GM18511 (cell line): ENCODE measurements around the gene LDHAL6A.
"Not testable (repeated sequence)": the region's sequence is repeated elsewhere in the genome, so short reads cannot be mapped to it uniquely, and the experiment has no call there.

ENCODE experiments used
- ATAC-seq: cut with Tn5 transposase; IDR thresholded peaks from one replicate; pipeline ENCODE4 v1.9.1; 2021; ENCODE audit warnings: mild to moderate bottlenecking, moderate library complexity; ENCODE audit not compliant: unreplicated experiment

The LDHAL6A gene

DNA sequence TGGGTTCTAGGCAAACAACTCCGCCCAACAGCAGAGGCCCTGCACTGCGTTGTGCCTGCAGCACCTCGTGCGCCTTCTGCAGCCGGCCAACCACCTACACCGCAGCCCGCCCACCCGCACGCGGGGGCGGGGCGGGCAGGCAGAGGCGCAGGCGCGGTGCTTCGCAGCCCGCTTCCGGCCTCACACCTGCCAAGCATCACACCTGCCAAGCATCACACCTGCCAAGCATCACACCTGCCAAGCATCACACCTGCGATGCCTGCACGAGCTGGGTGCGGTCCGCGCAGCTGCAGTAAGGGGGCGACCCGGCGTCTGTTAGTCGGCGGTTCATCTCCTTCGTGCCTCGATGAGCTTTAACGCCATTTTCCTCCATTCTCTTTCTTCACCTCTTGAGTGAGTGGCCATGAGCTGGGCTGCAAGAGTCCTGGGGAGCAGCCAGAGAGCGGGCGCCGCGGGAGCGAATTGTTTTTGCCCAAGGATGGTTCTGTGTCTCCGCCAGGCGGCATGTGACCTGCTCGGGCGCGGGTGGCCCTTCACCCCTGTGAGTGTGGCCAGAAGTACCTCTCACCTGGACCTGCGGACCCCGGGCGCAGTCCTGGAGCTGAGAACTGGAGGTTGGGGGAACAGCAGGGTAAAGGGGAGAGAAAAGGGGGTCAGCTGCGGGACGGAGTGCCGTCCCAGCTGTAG, at the start of gene LDHAL6A:
TSS of gene LDHAL6A (plus strand) at position 171 of the 687 bp plus-strand sequence. CDS start 825 bp downstream, outside the sequence.
- no peak for ATAC-seq

GRCh38 chr11:18407400-18407799, 48.3 kb upstream of the LDHAL6A start:
- ATAC-seq, result not testable (repeated sequence)

- ATAC-seq, result no peak
These were observed 46.9 kb upstream of the LDHAL6A start for GRCh38 chr11:18408558-18409291.

- no peak for ATAC-seq
These were observed 39.2 kb upstream of the LDHAL6A start for GRCh38 chr11:18416459-18416858.

DNA sequence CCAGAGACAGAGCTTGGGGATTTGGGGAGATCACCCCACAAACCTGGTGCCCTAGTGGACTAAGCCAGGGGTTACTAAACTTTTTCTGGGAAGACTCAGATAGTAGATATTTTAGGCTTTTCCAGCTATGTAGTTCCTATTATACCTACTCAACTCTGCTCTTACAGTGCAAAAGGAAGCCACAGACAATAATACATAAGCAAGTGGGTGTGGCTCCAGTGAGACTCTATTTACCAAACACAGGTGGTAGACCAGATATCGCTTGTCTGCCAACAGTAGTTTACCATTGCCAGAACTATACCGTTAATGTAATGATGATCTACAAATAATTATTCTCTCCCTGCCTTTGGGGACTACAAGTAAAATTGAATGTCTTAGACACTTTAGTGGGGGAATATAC, 36.6 kb upstream of the LDHAL6A start:
- ATAC-seq, result no peak

DNA sequence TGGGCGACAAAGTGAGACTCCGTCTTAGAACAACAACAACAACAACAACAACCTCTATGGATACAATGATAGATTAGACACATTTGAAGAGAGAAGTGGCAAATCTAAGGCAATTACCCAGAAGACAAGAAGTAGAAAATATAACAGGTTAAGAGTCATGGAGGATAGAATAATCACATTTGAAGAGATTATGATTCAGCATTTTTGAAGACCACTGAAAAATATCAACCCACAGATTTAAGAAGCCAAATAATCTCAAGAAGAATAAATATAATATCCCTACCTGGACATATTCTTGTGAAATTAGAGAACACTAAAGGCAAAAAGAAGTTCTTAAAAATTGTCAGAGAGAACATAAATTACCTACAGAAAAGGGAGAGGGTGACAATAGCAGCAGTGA, 35.6 kb upstream of the LDHAL6A start:
- no peak for ATAC-seq

GRCh38 chr11:18427240-18427639, 28.4 kb upstream of the LDHAL6A start:
- no peak for ATAC-seq

DNA sequence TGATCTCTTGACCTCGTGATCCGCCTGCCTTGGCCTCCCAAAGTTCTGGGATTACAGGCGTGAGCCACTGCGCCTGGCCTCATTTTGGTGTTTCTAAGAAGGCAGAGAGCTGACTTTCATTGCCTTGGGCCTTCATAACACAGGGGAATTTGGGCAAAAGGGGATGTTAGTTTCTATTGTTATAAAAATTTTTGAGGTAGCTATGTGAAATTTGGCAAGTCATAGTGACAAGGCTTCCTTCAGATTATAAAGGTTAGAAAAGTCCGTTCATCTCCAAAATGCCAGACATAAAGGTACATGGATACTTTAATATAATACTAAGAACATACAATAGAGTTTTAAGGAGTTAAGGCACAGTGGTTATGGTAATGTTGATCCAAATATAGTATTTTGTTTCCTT, 26.3 kb upstream of the LDHAL6A start:
- no peak for ATAC-seq

DNA sequence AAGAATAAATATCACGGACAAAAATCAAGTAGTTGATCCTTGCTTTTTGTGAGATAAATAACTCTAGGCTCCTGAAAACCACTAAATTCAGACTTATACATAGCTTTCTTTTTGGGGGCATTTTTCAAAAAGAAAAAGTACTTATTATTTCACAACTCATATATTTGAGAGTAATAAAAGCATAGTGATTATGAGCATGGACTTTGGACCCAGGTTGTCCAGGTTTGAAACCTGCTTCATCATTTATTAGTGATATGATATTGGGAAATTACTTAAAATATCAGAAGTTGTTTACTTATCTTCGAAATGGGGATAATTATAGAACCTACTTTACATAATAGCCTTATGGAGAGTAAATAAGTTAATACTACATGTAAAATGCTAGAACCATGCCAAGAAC, 17.0 kb upstream of the LDHAL6A start:
- no peak for ATAC-seq

GRCh38 chr11:18449251-18449650, 6.4 kb upstream of the LDHAL6A start:
- no peak for ATAC-seq

DNA sequence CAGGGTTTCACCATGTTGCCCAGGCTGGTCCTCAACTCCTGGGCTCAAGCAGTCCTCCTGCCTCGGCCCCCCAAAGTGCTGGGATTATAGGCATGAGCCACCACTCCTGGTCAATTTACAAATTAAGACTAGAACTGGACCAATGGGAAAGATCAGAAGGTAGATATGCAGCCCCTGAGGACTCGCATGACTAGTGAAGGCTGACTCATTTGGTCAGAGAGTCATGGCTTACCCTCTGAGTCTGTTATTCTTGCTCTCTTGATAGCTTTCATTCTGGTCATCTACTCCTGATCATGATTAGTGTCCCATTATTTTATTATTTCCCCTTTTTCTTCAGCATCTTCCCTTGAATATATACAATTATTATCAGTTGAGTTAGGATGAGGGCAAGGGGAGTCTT, 2.7 kb upstream of the LDHAL6A start:
- no peak for ATAC-seq

DNA sequence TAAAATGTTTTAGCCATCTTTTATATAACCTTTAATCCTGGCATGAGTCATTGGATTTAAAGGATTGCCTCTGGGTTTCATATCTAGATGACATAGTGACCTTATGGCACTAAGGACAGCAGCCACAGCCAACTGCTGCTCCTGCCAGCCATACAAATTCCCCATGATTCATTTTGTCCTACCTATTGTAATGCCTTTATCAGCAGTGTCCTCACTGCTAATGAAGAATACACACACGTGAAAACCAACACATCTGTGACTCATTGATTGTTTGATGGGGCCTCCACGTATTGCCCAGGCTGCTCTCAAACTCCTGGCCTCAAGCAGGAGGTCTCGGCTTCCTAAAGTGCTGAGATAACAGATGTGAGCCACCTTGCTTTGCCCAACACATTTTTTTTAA, 1.8 kb downstream of the LDHAL6A start:
- no peak for ATAC-seq

GRCh38 chr11:18459634-18460033, 4.0 kb downstream of the LDHAL6A start:
- ATAC-seq, result no peak

DNA sequence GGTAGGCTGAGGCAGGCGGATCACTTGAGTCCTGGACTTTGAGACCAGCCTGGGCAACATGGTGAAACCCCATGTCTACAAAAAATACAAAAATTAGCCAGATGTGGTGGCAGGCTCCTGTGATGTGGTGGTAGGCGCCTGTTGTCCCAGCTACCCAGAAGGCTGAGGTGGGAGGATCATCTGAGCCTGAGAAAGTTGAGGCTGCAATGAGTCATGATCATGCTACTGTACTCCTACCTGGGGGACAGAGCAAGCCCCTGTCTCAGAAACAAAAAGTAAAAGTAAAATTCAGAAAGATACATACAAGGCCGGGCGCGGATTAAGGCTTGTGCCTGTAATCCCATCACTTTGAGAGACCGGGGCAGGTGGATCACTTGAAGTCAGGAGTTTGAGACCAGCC, 6.3 kb downstream of the LDHAL6A start:
- no peak for ATAC-seq

DNA sequence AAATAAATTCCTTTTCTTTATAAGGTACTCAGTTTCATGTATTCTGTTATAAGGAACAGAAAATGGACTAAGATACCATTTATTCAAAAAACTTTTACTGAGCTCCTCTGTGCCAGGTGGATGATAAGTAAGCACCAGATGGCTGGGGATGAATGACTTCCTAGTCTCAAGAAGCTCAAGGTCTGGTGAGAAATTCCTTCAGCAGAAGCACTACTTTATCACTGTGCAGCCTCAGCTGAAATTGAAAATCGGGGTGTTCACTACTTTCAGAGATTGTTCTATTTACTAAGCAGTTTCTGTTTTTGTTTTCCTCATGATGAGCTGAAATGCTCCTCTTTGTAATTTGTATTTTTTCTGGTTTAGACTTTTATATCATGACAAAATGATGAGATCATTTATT, 7.8 kb downstream of the LDHAL6A start:
- no peak for ATAC-seq

DNA sequence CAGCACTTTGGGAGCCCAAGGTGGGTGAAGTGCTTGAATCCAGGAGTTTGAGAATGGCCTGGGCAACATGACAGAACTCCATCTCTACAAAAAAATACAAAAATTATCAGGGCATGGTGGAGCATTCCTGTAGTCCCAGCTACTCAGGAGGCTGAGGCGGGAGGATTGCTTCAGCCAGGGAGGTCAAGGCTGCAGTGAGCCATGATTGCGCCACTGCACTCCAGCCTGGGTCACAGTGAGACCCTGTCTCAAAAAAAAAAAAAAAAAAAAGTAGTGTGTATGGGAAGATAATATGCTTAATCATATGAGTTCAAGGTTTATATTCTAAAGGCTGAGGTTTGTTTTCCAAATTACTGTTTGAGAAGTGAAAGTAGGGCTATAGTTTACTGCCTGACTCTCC, 10.7 kb downstream of the LDHAL6A start:
- no peak for ATAC-seq

GRCh38 chr11:18468059-18468458, 12.4 kb downstream of the LDHAL6A start:
- ATAC-seq, result no peak

- ATAC-seq, result no peak
These were observed 13.3 kb downstream of the LDHAL6A start for GRCh38 chr11:18468961-18469360.

DNA sequence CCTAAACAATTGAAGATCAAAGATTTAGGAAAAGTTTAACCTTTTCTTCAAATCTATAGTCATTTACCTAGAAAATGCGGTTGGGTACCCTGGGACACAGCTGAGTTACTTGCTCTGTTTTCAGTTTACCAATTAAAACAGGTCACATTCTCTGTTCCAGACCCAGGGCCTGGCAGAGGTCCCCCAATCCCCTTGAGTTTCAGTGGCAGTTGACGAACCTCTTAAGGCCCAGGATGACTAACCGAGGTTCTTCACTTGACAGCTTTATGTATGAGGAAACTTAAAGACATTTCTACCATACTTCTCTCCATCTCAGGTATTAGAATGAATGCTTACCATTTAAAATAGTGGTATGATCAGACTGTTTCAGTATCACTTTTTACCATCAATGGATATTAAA, 16.3 kb downstream of the LDHAL6A start:
- no peak for ATAC-seq

GRCh38 chr11:18472587-18472986, 16.9 kb downstream of the LDHAL6A start:
- no peak for ATAC-seq

GRCh38 chr11:18479063-18479462, 23.4 kb downstream of the LDHAL6A start:
- ATAC-seq, result no peak

GRCh38 chr11:18485913-18486528, 30.4 kb downstream of the LDHAL6A start:
- no peak for ATAC-seq
